MM.1S (cell line): ENCODE results near the gene MAFF.

Experiments used
- EZH2 ChIP-seq: fragments of 300-600 bp; sonication (generic); optimal IDR thresholded peaks from 2 replicates; pipeline ENCODE3; 2017; ENCODE audit warnings: low read depth, mild to moderate bottlenecking, antibody characterized with exemption, low read length, mixed read lengths
- TF ChIP-seq, protein P1 (sequence below): fragments of 300-600 bp; sonication (generic); IDR thresholded peaks from 2 replicates; pipeline ENCODE4 v1.5.1; 2016; ENCODE audit warnings: antibody characterized with exemption, low read length, mixed read lengths

GRCh38 chr22:38258895-38259294, 57.1 kb downstream of the MAFF start:
- TF ChIP-seq, protein P1, sequence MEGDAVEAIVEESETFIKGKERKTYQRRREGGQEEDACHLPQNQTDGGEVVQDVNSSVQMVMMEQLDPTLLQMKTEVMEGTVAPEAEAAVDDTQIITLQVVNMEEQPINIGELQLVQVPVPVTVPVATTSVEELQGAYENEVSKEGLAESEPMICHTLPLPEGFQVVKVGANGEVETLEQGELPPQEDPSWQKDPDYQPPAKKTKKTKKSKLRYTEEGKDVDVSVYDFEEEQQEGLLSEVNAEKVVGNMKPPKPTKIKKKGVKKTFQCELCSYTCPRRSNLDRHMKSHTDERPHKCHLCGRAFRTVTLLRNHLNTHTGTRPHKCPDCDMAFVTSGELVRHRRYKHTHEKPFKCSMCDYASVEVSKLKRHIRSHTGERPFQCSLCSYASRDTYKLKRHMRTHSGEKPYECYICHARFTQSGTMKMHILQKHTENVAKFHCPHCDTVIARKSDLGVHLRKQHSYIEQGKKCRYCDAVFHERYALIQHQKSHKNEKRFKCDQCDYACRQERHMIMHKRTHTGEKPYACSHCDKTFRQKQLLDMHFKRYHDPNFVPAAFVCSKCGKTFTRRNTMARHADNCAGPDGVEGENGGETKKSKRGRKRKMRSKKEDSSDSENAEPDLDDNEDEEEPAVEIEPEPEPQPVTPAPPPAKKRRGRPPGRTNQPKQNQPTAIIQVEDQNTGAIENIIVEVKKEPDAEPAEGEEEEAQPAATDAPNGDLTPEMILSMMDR, result no peak
- no peak for TF ChIP-seq EZH2
